Neuronal stem cell (in vitro differentiated cells): ENCODE data around the gene CDC37L1.

ENCODE experiments used
- DNase-seq: peaks from one replicate; pipeline ENCODE4 v3.0.0-alpha.2; 2013; ENCODE audit warnings: low spot score
- H2AFZ ChIP-seq: one replicate; pipeline ENCODE4 v1.6.1; 2013; ENCODE audit warnings: mild to moderate bottlenecking, low read length, inconsistent platforms
- H2AK5ac ChIP-seq: 2 replicates; pipeline ENCODE4 v1.6.1; 2013; ENCODE audit warnings: low read depth, mild to moderate bottlenecking, inconsistent platforms, low read length, moderate library complexity, mixed read lengths
- H2BK120ac ChIP-seq: 2 replicates; pipeline ENCODE4 v1.6.1; 2013; ENCODE audit warnings: low read depth, mild to moderate bottlenecking, inconsistent platforms, low read length, moderate library complexity, mixed read lengths
- H2BK12ac ChIP-seq: one replicate; pipeline ENCODE4 v1.6.1; 2013; ENCODE audit warnings: low read length, inconsistent platforms
- H2BK15ac ChIP-seq: 2 replicates; pipeline ENCODE4 v1.6.1; 2013; ENCODE audit warnings: mild to moderate bottlenecking, low read length, inconsistent platforms, mixed read lengths
- H2BK5ac ChIP-seq: one replicate; pipeline ENCODE4 v1.6.1; 2013; ENCODE audit warnings: inconsistent platforms, mild to moderate bottlenecking, low read length, moderate library complexity
- H3K14ac ChIP-seq: one replicate; pipeline ENCODE4 v1.6.1; 2013; ENCODE audit warnings: low read length, inconsistent platforms
- H3K18ac ChIP-seq: 2 replicates; pipeline ENCODE4 v1.6.1; 2013; ENCODE audit warnings: low read length, inconsistent platforms
- H3K23ac ChIP-seq: 2 replicates; pipeline ENCODE4 v1.6.1; 2013; ENCODE audit warnings: low read depth, mild to moderate bottlenecking, mixed read lengths, low read length, inconsistent platforms; ENCODE audit not compliant: poor library complexity
- H3K27ac ChIP-seq: replicated peaks from 3 replicates; pipeline ENCODE4 v1.5.1; 2013; ENCODE audit warnings: low read length, inconsistent platforms
- H3K27me3 ChIP-seq, 3 experiments: 2 replicates each; pipeline ENCODE4 v1.6.1; 2013; ENCODE audit warnings: low read length in 3 of 3, mild to moderate bottlenecking in 2 of 3, inconsistent platforms in 1 of 3, low read depth in 1 of 3, mixed read lengths in 1 of 3, moderate library complexity in 1 of 3; ENCODE audit not compliant: control insufficient read depth in 3 of 3, insufficient read depth in 3 of 3
- H3K36me3 ChIP-seq, 2 donors: replicated peaks in 1 of 2; 2 replicates each; pipeline ENCODE4 v1.6.1; 2013; ENCODE audit warnings: low read length in 2 of 2; ENCODE audit not compliant: control insufficient read depth in 2 of 2, insufficient read depth in 2 of 2
- H3K4ac ChIP-seq: 2 replicates; pipeline ENCODE4 v1.6.1; 2013; ENCODE audit warnings: inconsistent platforms, mild to moderate bottlenecking, low read length, moderate library complexity
- H3K4me1 ChIP-seq, 2 donors: 1 replicate in 1 of 2; 2 replicates in 1 of 2; pipeline ENCODE4 v1.6.1; 2013; ENCODE audit warnings: low read length in 2 of 2, low read depth in 1 of 2; ENCODE audit not compliant: control insufficient read depth in 2 of 2, insufficient read depth in 1 of 2
- H3K4me2 ChIP-seq: one replicate; pipeline ENCODE4 v1.6.1; 2013; ENCODE audit warnings: mild to moderate bottlenecking, low read length, inconsistent platforms; ENCODE audit not compliant: insufficient read depth, poor library complexity, severe bottlenecking
- H3K4me3 ChIP-seq, 2 donors: 2 replicates each; pipeline ENCODE4 v1.5.1; 2013; ENCODE audit warnings: low read length in 2 of 2, mild to moderate bottlenecking in 2 of 2, inconsistent platforms in 1 of 2, moderate library complexity in 1 of 2
- H3K79me1 ChIP-seq: one replicate; pipeline ENCODE4 v1.6.1; 2013; ENCODE audit warnings: low read depth, mild to moderate bottlenecking, inconsistent platforms, low read length, moderate library complexity
- H3K9ac ChIP-seq: one replicate; pipeline ENCODE4 v1.6.1; 2013; ENCODE audit warnings: mild to moderate bottlenecking, low read depth, low read length, inconsistent platforms; ENCODE audit not compliant: poor library complexity
- H3K9me3 ChIP-seq, 2 donors: replicated peaks in 1 of 2; 2 replicates each; pipeline versions ENCODE3 to v1.6.1; 2013; ENCODE audit warnings: low read length in 2 of 2, mild to moderate bottlenecking in 2 of 2, inconsistent platforms in 1 of 2, low read depth in 1 of 2, mixed read lengths in 1 of 2, moderate library complexity in 1 of 2; ENCODE audit not compliant: control insufficient read depth in 2 of 2, insufficient read depth in 1 of 2
- H4K8ac ChIP-seq: one replicate; pipeline ENCODE4 v1.6.1; 2013; ENCODE audit warnings: low read depth, mild to moderate bottlenecking, inconsistent platforms, low read length, moderate library complexity
- H4K91ac ChIP-seq: one replicate; pipeline ENCODE4 v1.6.1; 2013; ENCODE audit warnings: low read length, low read depth, mild to moderate bottlenecking, inconsistent platforms; ENCODE audit not compliant: poor library complexity
- WGBS, 2 donors: extraction: QIAGEN DNeasy Blood & Tissue Kit; methylation state at CpG; one replicate each; pipeline ENCODE4 v1.1.7; 2013; ENCODE audit warnings: missing lambda C conversion rate in 2 of 2, mixed read lengths in 1 of 2; ENCODE audit not compliant: insufficient read length in 2 of 2, insufficient replicate concordance in 1 of 2; ENCODE audit errors: extremely low coverage in 2 of 2; 5-methylcytosine and 5-hydroxymethylcytosine counted together

CDC37L1 gene

GRCh38 chr9:4662989-4663792 is 16.2 kb upstream of the CDC37L1 start:
- Histone ChIP-seq H3K23ac (no peak overlapping the region), H2AK5ac (no peak overlapping the region)

DNA sequence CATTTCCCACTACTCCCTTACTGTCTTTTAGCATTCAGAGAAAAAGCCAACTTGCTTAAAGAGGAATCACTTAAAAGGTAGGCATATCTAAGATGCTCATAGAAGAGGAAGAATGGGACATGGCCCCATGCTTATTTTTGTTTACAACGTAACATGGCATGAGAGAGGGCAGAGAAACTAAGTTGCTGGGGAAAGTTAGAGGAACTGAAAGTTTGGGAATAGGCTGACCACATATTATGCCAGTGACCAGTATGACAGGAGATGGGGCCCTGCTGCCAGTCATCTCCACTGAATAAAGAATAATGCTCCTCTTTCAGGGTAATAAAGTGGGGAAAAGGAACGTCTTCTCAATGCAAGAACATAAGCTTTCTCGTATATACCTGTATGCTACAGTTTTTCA is 15.4 kb upstream of the CDC37L1 start:
- H3K9me3 ChIP-seq, result no peaks in the 10 kb centered on the region
- no peak overlapping the region for H4K91ac ChIP-seq
- no peak overlapping the region for H4K8ac ChIP-seq
- no peak overlapping the region for H2BK5ac ChIP-seq
- no peak overlapping the region for H2BK15ac ChIP-seq
- H2BK12ac ChIP-seq, result no peak overlapping the region
- H3K4me1 ChIP-seq, result peaks cover 5 to 8% of the 10 kb centered on the region in 2 donors
- no peak overlapping the region for H3K23ac ChIP-seq
- no peaks in the 10 kb centered on the region for H3K79me1 ChIP-seq
- H3K14ac ChIP-seq, result no peak overlapping the region
- no peak overlapping the region for H3K18ac ChIP-seq
- no peak overlapping the region for H3K4me2 ChIP-seq
- no peak for DNase-seq
- H3K36me3 ChIP-seq, result no peaks in the 10 kb centered on the region
- no peak overlapping the region for H2AK5ac ChIP-seq
- H3K27ac ChIP-seq, result no peak overlapping the region
- no peak overlapping the region for H3K9ac ChIP-seq
- no peak overlapping the region for H2AFZ ChIP-seq
- WGBS, 2 donors, result no CpG with 5 or more reads among the region's 3 CpGs
- H2BK120ac ChIP-seq, result no peak overlapping the region
- H3K4me3 ChIP-seq, result no peak overlapping the region
- peaks cover 0 to 5% (median 0%) of the 10 kb centered on the region in 3 experiments for H3K27me3 ChIP-seq
- no peak overlapping the region for H3K4ac ChIP-seq

More at GRCh38 chr9:4662989-4663792, 16.2 kb upstream of the CDC37L1 start:
- H3K79me1 ChIP-seq, result no peaks in the 10 kb centered on the region
- no peak overlapping the region for H3K4ac ChIP-seq
- H2BK12ac ChIP-seq, result no peak overlapping the region
- peak overlapping the region; percentile 62 to 89 for H3K4me3 ChIP-seq
- no peak overlapping the region for H4K8ac ChIP-seq
- peaks cover 0 to 5% (median 0%) of the 10 kb centered on the region in 3 experiments for H3K27me3 ChIP-seq
- peak overlapping the region; percentile 72 for H3K14ac ChIP-seq
- peak overlapping the region; percentile 94 for H3K4me2 ChIP-seq
- peak overlapping the region; percentile 99 for H3K9ac ChIP-seq
- no peak overlapping the region for H4K91ac ChIP-seq
- H3K18ac ChIP-seq, result no peak overlapping the region
- no peaks in the 10 kb centered on the region for H3K9me3 ChIP-seq
- no peak overlapping the region for H2BK15ac ChIP-seq
- peaks cover 5 to 8% of the 10 kb centered on the region in 2 donors for H3K4me1 ChIP-seq
- DNase-seq, result no peak
- H2AFZ ChIP-seq, result peak overlapping the region; percentile 93
- no peak overlapping the region for H2BK5ac ChIP-seq
- no peak overlapping the region for H3K27ac ChIP-seq
- no peak overlapping the region for H2BK120ac ChIP-seq
- WGBS, 2 donors, result no CpG with 5 or more reads among the region's 13 CpGs
- H3K36me3 ChIP-seq, result no peaks in the 10 kb centered on the region

DNA sequence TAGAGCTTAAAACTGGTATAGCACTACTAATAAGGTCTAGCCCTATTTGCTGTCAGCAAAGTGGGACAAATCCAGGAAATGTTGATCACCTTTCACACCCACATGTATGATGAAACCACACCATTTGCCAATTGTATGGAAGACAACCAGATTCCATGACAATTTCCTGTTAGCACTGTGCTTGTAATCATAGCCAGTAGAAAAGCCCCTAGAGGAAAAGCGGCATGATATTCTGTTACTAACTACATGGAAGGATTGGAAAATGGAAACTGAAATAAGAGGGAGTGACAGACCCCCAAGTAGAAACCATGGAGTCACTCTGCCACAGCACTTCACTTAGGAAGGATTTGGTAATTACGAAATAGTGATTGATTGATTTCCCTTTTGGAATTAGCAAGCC is 14.0 kb upstream of the CDC37L1 start:
- Histone ChIP-seq H3K27me3 (peaks cover 0 to 5% (median 0%) of the 10 kb centered on the region in 3 experiments), H2BK12ac (no peak overlapping the region), H3K4me1 (peaks cover 5 to 8% of the 10 kb centered on the region in 2 donors), H2AK5ac (no peak overlapping the region), H4K91ac (no peak overlapping the region), H3K79me1 (no peaks in the 10 kb centered on the region), H3K4me2 (no peak overlapping the region), H3K4me3 (no peak overlapping the region), H2BK120ac (no peak overlapping the region), H2BK15ac (no peak overlapping the region), H3K14ac (no peak overlapping the region), H3K9me3 (no peaks in the 10 kb centered on the region), H3K27ac (no peak overlapping the region), H3K9ac (no peak overlapping the region), H3K36me3 (no peaks in the 10 kb centered on the region), H3K4ac (no peak overlapping the region), H2AFZ (no peak overlapping the region), H3K18ac (no peak overlapping the region), H2BK5ac (no peak overlapping the region), H3K23ac (no peak overlapping the region), H4K8ac (no peak overlapping the region)
- no CpG with 5 or more reads among the region's 2 CpGs for WGBS, 2 donors
- no peak for DNase-seq

DNA sequence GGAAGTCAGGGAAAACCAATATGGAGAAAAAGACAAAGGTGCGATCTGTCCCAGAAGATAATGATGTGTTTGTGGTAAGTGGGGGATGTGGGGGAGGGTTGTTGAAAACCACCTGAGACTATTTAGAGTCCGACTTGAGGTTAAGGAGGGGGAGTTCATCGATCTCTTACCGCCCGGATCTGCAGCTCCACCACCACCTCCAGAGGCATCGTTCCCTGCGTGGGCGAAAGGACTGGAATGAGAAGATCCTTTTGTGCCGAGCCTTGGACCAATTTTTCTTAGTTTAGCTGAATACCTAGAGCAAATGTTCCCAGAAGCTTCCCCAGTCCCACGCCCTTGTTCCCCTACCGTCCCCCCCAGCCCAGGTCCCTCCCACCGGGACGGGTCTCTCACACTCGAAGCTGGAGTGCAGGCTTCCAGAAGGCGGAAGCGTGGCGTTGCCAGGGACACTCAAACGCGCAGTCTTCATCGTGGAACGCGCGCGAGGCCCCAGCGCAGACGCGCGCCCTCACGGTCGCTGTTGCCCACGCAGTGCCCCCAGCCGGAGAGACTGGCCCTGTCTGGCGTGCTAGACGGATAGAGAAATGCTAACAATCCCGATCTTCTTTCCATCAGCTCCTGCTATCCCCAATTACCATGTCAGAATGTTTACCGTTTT is 13.2 kb upstream of the CDC37L1 start, which contains the start of gene SPATA6L:
Gene SPATA6L, minus strand, starts transcription at position 439 of the 658 bp plus-strand sequence. Its CDS starts 230 bp downstream, at position 209.
- no peak within 1 kb of the TSS for H2BK5ac ChIP-seq
- H2AFZ ChIP-seq, result no peak within 1 kb of the TSS
- no CpG with 5 or more reads among the region's 36 CpGs for WGBS, 2 donors
- H3K36me3 ChIP-seq, result no peaks in the 10 kb centered on the region
- peak within 1 kb of the TSS in 1 of 2 donors; percentile 71 for H3K4me3 ChIP-seq
- H3K9me3 ChIP-seq, result no peaks in the 10 kb centered on the region
- no peak within 1 kb of the TSS for H3K4ac ChIP-seq
- H2BK15ac ChIP-seq, result no peak within 1 kb of the TSS
- DNase-seq, result no peak
- H3K27ac ChIP-seq, result no peak within 1 kb of the TSS
- H3K14ac ChIP-seq, result no peak within 1 kb of the TSS
- peaks cover 5 to 8% of the 10 kb centered on the region in 2 donors for H3K4me1 ChIP-seq
- peak within 1 kb of the TSS; percentile 5 for H3K18ac ChIP-seq
- H3K27me3 ChIP-seq, result peaks cover 0 to 5% (median 0%) of the 10 kb centered on the region in 3 experiments
- peak within 1 kb of the TSS; percentile 66 for H3K4me2 ChIP-seq
- no peak within 1 kb of the TSS for H2BK120ac ChIP-seq
- H2BK12ac ChIP-seq, result no peak within 1 kb of the TSS
- no peak within 1 kb of the TSS for H3K23ac ChIP-seq
- no peaks in the 10 kb centered on the region for H3K79me1 ChIP-seq
- H2AK5ac ChIP-seq, result no peak within 1 kb of the TSS
- no peak within 1 kb of the TSS for H3K9ac ChIP-seq
- H4K91ac ChIP-seq, result no peak within 1 kb of the TSS
- no peak within 1 kb of the TSS for H4K8ac ChIP-seq
